Common myeloid progenitor, CD34-positive (primary cell): Measurements from ENCODE around the gene TMSB4X.
"Not testable (repeated sequence)": the region's sequence is repeated elsewhere in the genome, so short reads cannot be mapped to it uniquely, and the experiment has no call there.

Source experiments
- CTCF ChIA-PET: fragments of 350-600 bp; sonication (Branson Sonifier 250); formaldehyde crosslinking; loops from one replicate; lab custom pipeline; 2021; ENCODE audit warnings: antibody characterized with exemption; lab: Charles Lee
- POLR2A ChIA-PET: fragments of 350-600 bp; sonication (Branson Sonifier 250); formaldehyde crosslinking; loops from one replicate; lab custom pipeline; 2021; ENCODE audit warnings: antibody characterized with exemption; lab: Charles Lee
- DNase-seq, 3 donors: peaks; one replicate each; pipeline versions ENCODE4 v3.0.0 to v3.0.0-alpha.2; 2013
- H3K27ac ChIP-seq, 2 experiments: 1 replicate in 1 of 2; 2 replicates in 1 of 2; pipeline ENCODE4 v1.7.0; 2013; ENCODE audit warnings: inconsistent platforms in 2 of 2, low read length in 2 of 2, mild to moderate bottlenecking in 2 of 2, low read depth in 1 of 2, moderate library complexity in 1 of 2; ENCODE audit not compliant: severe bottlenecking in 2 of 2, insufficient read depth in 1 of 2, poor library complexity in 1 of 2
- H3K27me3 ChIP-seq, 5 experiments: replicated peaks in 2 of 5; 1 replicate in 3 of 5; 2 replicates in 2 of 5; pipeline versions ENCODE4 v1.6.1 to v1.7.0; 2013; ENCODE audit warnings: low read length in 4 of 5, mild to moderate bottlenecking in 2 of 5, moderate library complexity in 2 of 5, inconsistent platforms in 1 of 5; ENCODE audit not compliant: insufficient read depth in 5 of 5, control insufficient read depth in 4 of 5
- H3K36me3 ChIP-seq, 4 experiments: 1 replicate in 2 of 4; 2 replicates in 2 of 4; pipeline versions ENCODE4 v1.6.1 to v1.7.0; 2013; ENCODE audit warnings: low read length in 3 of 4, control low read depth in 1 of 4, mild to moderate bottlenecking in 1 of 4; ENCODE audit not compliant: control insufficient read depth in 4 of 4, insufficient read depth in 4 of 4
- H3K4me1 ChIP-seq, 4 experiments: 1 replicate in 3 of 4; 2 replicates in 1 of 4; pipeline versions ENCODE4 v1.6.1 to v1.7.1; 2013; ENCODE audit warnings: low read length in 3 of 4, mild to moderate bottlenecking in 3 of 4, control low read depth in 1 of 4, inconsistent platforms in 1 of 4, moderate library complexity in 1 of 4; ENCODE audit not compliant: control insufficient read depth in 4 of 4, insufficient read depth in 4 of 4; ENCODE audit errors: control extremely low read depth in 1 of 4
- H3K4me3 ChIP-seq, 7 experiments: 1 replicate in 4 of 7; 2 replicates in 3 of 7; pipeline versions ENCODE4 v1.5.1 to v1.7.0; 2013; ENCODE audit warnings: mild to moderate bottlenecking in 7 of 7, low read length in 6 of 7, moderate library complexity in 6 of 7, inconsistent platforms in 2 of 7, low read depth in 2 of 7, control low read depth in 1 of 7; ENCODE audit not compliant: insufficient read depth in 4 of 7, control insufficient read depth in 1 of 7; ENCODE audit errors: extremely low read depth in 1 of 7
- H3K9me3 ChIP-seq, 5 experiments: 1 replicate in 4 of 5; 2 replicates in 1 of 5; pipeline versions ENCODE4 v1.6.1 to v1.7.1; 2013; ENCODE audit warnings: low read length in 4 of 5, mild to moderate bottlenecking in 2 of 5, inconsistent platforms in 1 of 5, low read depth in 1 of 5, moderate library complexity in 1 of 5; ENCODE audit not compliant: control insufficient read depth in 4 of 5, insufficient read depth in 2 of 5; ENCODE audit errors: control extremely low read depth in 1 of 5
- WGBS: methylation state at CpG from one replicate; pipeline ENCODE4 v1.1.5; 2013; ENCODE audit not compliant: insufficient coverage; 5-methylcytosine and 5-hydroxymethylcytosine counted together

TMSB4X gene

DNA sequence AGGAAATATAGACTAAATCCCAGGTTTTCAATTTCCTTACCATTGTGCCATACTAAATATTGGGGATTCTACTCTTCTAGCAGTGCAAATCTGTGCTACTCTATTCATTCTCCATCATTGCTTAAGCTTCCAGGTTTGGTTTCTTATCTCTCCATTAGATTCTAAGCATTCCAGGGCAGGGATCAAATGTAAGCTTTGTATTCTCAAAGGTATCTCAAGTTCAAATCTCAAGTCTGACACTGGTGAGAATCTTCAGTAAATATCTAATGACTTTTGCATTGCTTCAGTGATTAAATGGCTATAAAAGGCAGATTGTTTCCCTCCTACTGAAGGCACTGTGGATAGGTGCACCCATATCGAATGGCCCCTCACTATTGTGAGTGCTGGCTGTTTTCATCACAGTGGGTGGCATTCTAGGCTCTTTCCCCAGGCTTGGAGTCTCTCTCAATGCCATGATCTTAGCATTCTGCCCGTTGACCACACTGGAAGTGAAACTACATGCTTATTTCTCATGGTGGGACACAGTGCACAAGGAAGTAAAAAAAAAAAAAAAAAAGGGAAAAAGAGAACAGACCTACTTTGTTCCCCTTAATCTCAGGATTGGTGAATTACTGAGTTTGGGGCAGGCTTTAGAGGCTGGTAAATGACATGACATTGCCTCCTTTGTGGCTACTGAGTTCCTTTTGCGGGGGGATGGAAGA, 40.8 kb downstream of the TMSB4X start:
- POLR2A ChIA-PET: no interaction called here
- Histone ChIP-seq H3K9me3 (no peaks in the 10 kb centered on the region), H3K36me3 (no peaks in the 10 kb centered on the region), H3K27ac (no peak overlapping the region), H3K4me1 (peaks cover 3 to 24% (median 13%) of the 10 kb centered on the region in 4 experiments), H3K4me3 (no peak overlapping the region), H3K27me3 (peaks cover 0 to 18% (median 0%) of the 10 kb centered on the region in 5 experiments)
- CTCF ChIA-PET: no interaction called here
- WGBS: 90% methylated on average over 2 of the region's 3 CpGs
- no peak for DNase-seq

DNA sequence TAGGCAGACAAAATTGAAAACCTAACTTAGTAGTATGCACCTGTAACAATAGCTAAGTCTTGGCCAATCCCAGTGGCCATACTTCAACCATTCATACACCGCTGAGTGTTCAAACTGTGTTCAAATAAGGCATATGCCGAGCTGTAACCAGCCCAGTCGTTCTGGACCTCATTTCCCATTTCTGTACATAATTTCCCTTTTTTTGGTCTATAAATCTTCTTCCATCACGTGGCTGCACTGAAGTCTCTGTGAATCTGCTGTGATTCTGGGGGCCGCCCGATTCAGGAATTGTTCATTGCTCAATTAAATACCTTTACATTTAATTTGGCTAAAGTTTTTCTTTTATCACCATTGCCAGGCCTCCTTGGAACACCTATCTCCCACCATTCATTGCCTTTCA, 41.8 kb downstream of the TMSB4X start:
- POLR2A ChIA-PET, H3K36me3 ChIP-seq, H3K27ac ChIP-seq, CTCF ChIA-PET, H3K9me3 ChIP-seq: not testable (repeated sequence)
- peak in 2 of 3 donors; percentile 58 to 60 for DNase-seq
- H3K4me1 ChIP-seq: peaks cover 3 to 24% (median 13%) of the 10 kb centered on the region in 4 experiments
- peaks cover 0 to 18% (median 0%) of the 10 kb centered on the region in 5 experiments for H3K27me3 ChIP-seq
- 18% methylated on average over 6 of the region's 6 CpGs for WGBS
- peak overlapping the region in 1 of 7 experiments; percentile 28 for H3K4me3 ChIP-seq

DNA sequence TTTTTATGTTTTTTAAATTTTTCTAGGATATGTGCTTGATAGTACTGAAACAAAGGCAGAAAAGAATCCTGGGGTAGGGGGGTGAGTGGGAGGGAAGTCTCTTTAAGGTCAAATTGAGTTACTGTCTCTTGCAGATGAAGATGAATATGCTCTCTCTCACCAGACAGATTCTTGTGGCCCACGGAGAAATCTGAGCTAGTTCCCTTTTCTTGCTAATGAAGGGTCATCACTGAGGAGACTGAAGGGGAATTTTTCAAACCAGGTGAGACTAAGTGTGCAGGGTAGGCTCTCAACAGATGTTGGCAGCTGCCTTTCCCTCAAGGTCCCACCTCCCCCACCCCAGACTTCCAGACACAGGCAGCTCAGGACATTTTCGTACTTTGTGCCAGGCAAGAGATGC, 48.0 kb downstream of the TMSB4X start:
- H3K27ac ChIP-seq: no peak overlapping the region
- ChIA-PET POLR2A (no interaction called here), CTCF (no interaction called here)
- H3K9me3 ChIP-seq: no peaks in the 10 kb centered on the region
- WGBS: 58% methylated on average over 2 of the region's 2 CpGs
- peaks cover 0 to 12% (median 0%) of the 10 kb centered on the region in 5 experiments for H3K27me3 ChIP-seq
- H3K4me1 ChIP-seq: no peaks in the 10 kb centered on the region
- no peak for DNase-seq
- H3K36me3 ChIP-seq: no peaks in the 10 kb centered on the region
- H3K4me3 ChIP-seq: no peak overlapping the region

DNA sequence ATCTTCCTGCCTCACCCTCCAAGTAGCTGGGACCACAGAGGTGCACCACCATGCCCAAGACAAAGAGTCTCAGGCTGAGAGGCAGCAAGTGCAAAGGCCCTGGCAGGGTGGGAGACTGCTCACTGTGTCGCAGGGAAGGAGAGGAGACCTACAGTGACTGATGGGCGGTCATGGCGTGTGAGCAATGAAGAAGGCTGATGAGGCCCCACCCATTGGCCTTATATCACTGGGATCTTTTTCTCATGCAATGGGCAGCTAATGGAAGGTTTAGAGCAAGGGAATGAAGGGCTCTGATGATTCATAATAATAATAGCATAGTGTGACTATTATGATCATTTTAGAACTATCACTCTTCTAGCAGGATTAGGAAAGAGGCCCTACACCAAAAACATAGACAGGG, 48.7 kb downstream of the TMSB4X start:
- no peaks in the 10 kb centered on the region for H3K36me3 ChIP-seq
- no peaks in the 10 kb centered on the region for H3K9me3 ChIP-seq
- H3K4me3 ChIP-seq: no peak overlapping the region
- no peak overlapping the region for H3K27ac ChIP-seq
- 97% methylated on average over 3 of the region's 3 CpGs for WGBS
- peaks cover 0 to 7% (median 0%) of the 10 kb centered on the region in 5 experiments for H3K27me3 ChIP-seq
- ChIA-PET CTCF (no interaction called here), POLR2A (no interaction called here)
- H3K4me1 ChIP-seq: no peaks in the 10 kb centered on the region
- no peak for DNase-seq

DNA sequence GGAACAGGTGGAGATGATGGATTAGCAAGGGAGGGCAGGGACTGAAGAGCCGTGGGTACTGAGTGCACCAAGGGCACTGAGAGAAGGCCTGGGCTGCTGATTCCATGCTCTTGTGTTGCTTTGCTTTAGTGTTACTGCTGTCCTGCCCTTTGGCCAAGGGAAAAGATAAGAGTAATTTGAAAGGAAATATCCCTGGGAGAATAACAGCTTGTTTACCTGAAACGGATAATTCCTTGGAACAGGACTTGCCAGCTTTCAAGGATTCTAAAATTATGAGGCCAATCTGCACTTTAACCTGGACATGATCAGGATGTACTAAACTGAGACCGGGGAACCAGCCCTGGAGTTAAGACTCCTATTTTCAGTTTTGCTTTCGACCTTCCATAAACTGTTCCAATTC, 49.1 kb downstream of the TMSB4X start:
- DNase-seq: no peak
- peaks cover 0 to 2% (median under 1%) of the 10 kb centered on the region in 4 experiments for H3K4me1 ChIP-seq
- ChIA-PET CTCF (no interaction called here), POLR2A (no interaction called here)
- H3K36me3 ChIP-seq: no peaks in the 10 kb centered on the region
- no peak overlapping the region for H3K27ac ChIP-seq
- H3K27me3 ChIP-seq: peaks cover 0 to 3% (median 0%) of the 10 kb centered on the region in 5 experiments
- no peaks in the 10 kb centered on the region for H3K9me3 ChIP-seq
- no peak overlapping the region for H3K4me3 ChIP-seq
- 92% methylated on average over 4 of the region's 4 CpGs for WGBS

DNA sequence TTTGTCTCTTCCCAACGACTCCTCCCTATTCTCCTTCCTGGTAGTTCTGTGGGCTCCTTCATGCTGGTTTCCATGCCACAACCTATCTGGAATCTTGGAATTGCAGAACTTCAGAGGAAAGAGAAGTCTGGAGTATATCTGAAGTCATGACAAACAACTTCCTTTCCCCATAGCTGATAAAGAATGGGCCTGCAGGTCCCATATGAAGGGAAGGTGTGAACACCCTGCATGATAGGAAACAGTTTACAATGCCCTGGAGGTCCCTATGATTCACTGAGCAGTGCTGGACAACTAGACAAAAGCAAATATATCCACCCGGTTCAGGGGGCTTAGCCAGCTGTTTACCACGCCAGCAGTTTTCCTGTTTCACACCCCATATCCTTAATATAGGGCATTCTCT, 50.1 kb downstream of the TMSB4X start:
- WGBS: 93% methylated on average over 3 of the region's 3 CpGs
- H3K27me3 ChIP-seq: peaks cover 0 to 7% (median 0%) of the 10 kb centered on the region in 5 experiments
- H3K4me3 ChIP-seq: no peak overlapping the region
- CTCF ChIA-PET: no interaction called here
- POLR2A ChIA-PET: no interaction called here
- no peak overlapping the region for H3K27ac ChIP-seq
- no peaks in the 10 kb centered on the region for H3K9me3 ChIP-seq
- H3K4me1 ChIP-seq: peaks cover 0 to 8% (median 3%) of the 10 kb centered on the region in 4 experiments
- H3K36me3 ChIP-seq: no peaks in the 10 kb centered on the region
- no peak for DNase-seq
